Neutrophil (primary cell): ENCODE measurements around the gene THEMIS.

Experiments
- H3K27ac ChIP-seq: fragments of 200-600 bp; sonication (generic); 2 replicates; pipeline ENCODE4 v1.5.1; 2016; ENCODE audit warnings: mild to moderate bottlenecking, moderate library complexity
- H3K27me3 ChIP-seq: fragments of 200-600 bp; sonication (generic); 2 replicates; pipeline ENCODE4 v1.6.0; 2016; ENCODE audit warnings: mild to moderate bottlenecking
- H3K36me3 ChIP-seq: fragments of 200-600 bp; sonication (generic); 2 replicates; pipeline ENCODE4 v1.5.1; 2017
- H3K4me1 ChIP-seq, 2 experiments: fragments of 200-600 bp in 1 of 2; sonication (generic) in 1 of 2; 1 replicate in 1 of 2; 2 replicates in 1 of 2; pipeline versions ENCODE4 v1.5.1 to v1.6.1; 2013 to 2016; ENCODE audit warnings: low read depth in 1 of 2, low read length in 1 of 2, mild to moderate bottlenecking in 1 of 2, moderate library complexity in 1 of 2; ENCODE audit not compliant: control insufficient read depth in 1 of 2, insufficient read depth in 1 of 2
- H3K4me3 ChIP-seq, 2 experiments: fragments of 200-600 bp in 1 of 2; sonication (generic) in 1 of 2; 1 replicate in 1 of 2; 2 replicates in 1 of 2; pipeline ENCODE4 v1.5.1; 2013 to 2016; ENCODE audit warnings: low read depth in 1 of 2, low read length in 1 of 2, mild to moderate bottlenecking in 1 of 2, moderate library complexity in 1 of 2
- H3K9me3 ChIP-seq: fragments of 200-600 bp; sonication (generic); 2 replicates; pipeline ENCODE4 v1.5.1; 2016
- CTCF ChIP-seq: fragments of 200-600 bp; sonication (generic); IDR thresholded peaks from 2 replicates; pipeline ENCODE4 v1.5.1; 2016; ENCODE audit warnings: antibody characterized with exemption

Gene THEMIS

DNA sequence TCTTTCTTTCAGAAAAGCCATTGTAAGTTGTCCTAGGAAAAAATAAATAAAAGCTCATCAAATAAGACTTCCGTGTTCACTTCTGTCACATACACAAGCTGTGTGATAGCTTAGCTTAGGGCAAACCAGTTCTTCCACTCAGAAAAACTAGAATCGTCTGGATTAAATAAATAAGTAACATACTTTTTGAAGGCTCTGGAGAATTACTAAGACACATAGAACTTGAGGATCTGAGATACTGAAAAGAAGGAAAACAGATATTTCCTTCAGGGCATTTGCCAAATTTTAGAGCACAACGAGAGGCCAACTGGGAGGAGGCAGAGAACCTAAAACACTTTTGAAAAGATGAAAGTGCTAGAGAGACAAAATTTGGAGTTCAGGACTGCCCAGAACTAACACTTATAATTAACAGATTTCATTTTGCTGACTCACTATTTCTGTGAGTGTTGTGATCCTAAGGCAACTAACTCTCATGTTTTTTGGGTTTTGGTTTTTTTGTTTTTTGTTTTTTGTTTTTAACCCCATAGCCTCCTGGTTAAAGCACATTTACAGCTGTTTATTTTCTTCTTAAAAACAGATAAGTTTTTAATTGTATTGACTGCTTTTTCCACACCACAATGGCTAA lies 38.7 kb upstream of the THEMIS start:
- H3K4me3 ChIP-seq, result no peak overlapping the region
- no peaks in the 10 kb centered on the region for H3K4me1 ChIP-seq
- no peaks in the 10 kb centered on the region for H3K27me3 ChIP-seq
- H3K27ac ChIP-seq, result no peak overlapping the region
- no peaks in the 10 kb centered on the region for H3K36me3 ChIP-seq
- no peaks in the 10 kb centered on the region for H3K9me3 ChIP-seq
- TF ChIP-seq CTCF, result no peak

GRCh38 chr6:127938701-127939100 lies 37.8 kb upstream of the THEMIS start:
- H3K4me3 ChIP-seq, result no peak overlapping the region
- H3K36me3 ChIP-seq, result no peaks in the 10 kb centered on the region
- H3K27me3 ChIP-seq, result no peaks in the 10 kb centered on the region
- TF ChIP-seq CTCF, result no peak
- no peak overlapping the region for H3K27ac ChIP-seq
- H3K4me1 ChIP-seq, result no peaks in the 10 kb centered on the region
- H3K9me3 ChIP-seq, result no peaks in the 10 kb centered on the region

DNA sequence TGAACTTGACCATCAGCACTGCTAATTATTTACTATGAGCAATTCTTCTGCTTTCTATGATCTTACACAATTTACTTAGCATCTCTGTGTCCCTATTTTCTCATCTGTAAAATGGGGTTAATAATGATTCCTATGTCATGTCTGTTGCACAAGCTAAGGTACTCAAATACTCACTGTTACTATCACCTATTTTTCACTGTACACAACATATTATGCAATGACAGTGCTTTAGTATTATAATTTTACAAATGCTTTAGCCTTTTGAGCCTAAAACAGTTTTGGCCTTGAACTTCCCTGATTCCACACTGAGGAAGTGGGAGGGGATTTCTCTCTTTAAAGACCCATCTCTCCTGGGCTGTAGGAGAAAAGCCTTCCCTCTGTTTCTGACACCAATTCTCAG lies 36.9 kb upstream of the THEMIS start:
- TF ChIP-seq CTCF, result no peak
- H3K9me3 ChIP-seq, result no peaks in the 10 kb centered on the region
- H3K27ac ChIP-seq, result no peak overlapping the region
- H3K4me3 ChIP-seq, result no peak overlapping the region
- H3K4me1 ChIP-seq, result no peaks in the 10 kb centered on the region
- no peaks in the 10 kb centered on the region for H3K36me3 ChIP-seq
- H3K27me3 ChIP-seq, result no peaks in the 10 kb centered on the region

DNA sequence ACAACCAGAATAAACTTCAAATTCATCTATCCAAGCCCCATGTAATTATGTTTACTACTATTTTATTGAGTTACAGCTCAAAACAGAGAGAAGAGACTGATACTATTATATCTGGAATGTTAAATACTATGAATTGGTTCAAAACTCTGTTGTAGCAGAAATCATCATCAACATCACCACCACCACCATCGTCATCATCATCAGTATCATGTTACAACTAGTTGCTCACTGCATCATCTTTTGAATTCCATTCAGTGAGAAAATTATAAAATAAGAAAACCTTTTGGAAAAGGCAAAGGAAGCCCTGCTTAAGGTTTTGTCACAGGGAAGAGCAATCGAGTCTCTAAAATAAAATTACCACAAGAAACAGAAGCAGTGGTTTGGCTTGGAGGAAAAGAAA lies 36.2 kb upstream of the THEMIS start:
- Histone ChIP-seq H3K27me3 (no peaks in the 10 kb centered on the region), H3K27ac (no peak overlapping the region), H3K36me3 (no peaks in the 10 kb centered on the region), H3K4me1 (no peaks in the 10 kb centered on the region), H3K9me3 (no peaks in the 10 kb centered on the region), H3K4me3 (no peak overlapping the region)
- TF ChIP-seq CTCF, result no peak

DNA sequence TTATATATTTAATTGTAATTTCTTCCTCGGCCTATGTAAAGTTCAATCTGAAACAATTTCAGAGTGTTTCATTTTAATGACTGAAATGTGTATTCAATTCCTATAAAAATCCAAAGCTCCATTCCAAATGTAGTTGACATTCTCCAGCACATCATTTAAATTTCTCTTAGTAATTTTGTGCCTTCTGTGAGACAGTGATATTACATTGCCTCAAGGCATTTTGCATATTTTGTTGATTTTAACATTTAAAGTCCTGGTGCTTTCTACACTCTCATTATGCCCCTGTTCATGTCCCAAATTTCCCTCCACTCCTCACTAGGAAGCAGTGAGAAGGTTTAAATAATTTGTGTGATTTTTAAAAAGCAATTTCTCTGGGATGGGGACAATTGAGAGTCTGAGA lies 34.1 kb upstream of the THEMIS start:
- Histone ChIP-seq H3K27ac (no peak overlapping the region), H3K4me3 (no peak overlapping the region), H3K36me3 (no peaks in the 10 kb centered on the region), H3K27me3 (no peaks in the 10 kb centered on the region), H3K9me3 (no peaks in the 10 kb centered on the region), H3K4me1 (no peaks in the 10 kb centered on the region)
- TF ChIP-seq CTCF, result no peak
